Cardiac septum (tissue), 1 donor: Measurements from ENCODE around the gene ANKRD65. TPM values are rescaled to one million over a fixed set of nuclear protein-coding genes. Genes with fewer than 3 reads are reported as not detected.
A peak's percentile ranks its signal among the peaks of the same experiment; 100 is the strongest.
"Not testable (repeated sequence)": the region's sequence is repeated elsewhere in the genome, so short reads cannot be mapped to it uniquely, and the experiment has no call there.

Source experiments
- DNase-seq: peaks from one replicate; pipeline ENCODE4 v3.0.0-alpha.2; 2020; ENCODE audit warnings: low spot score
- intact Hi-C: fragments of 100-400 bp; cut with DNase I; formaldehyde crosslinking; loops from one replicate; pipeline ENCODE4 v1.14.0; 2022
- total RNA-seq: library from RNA; stranded (reverse); fragmentation: NEBNext Ultra II Directional; extraction: Animal tissue kit (Norgen Biotek cat#: 25700); gene quantifications from one replicate; pipeline ENCODE4 v1.2.1, GENCODE V29; 2021
- donor health status: DM: no; HTN: no; CAD: no.

Gene ANKRD65
- total RNA-seq, 1 donor from 2014 or later, result 1.8 TPM

- DNase-seq, result no peak
- intact Hi-C loops, result no loop called here
Measured at GRCh38 chr1:1421907-1422464, 910 bp upstream of the ANKRD65 start.

DNA sequence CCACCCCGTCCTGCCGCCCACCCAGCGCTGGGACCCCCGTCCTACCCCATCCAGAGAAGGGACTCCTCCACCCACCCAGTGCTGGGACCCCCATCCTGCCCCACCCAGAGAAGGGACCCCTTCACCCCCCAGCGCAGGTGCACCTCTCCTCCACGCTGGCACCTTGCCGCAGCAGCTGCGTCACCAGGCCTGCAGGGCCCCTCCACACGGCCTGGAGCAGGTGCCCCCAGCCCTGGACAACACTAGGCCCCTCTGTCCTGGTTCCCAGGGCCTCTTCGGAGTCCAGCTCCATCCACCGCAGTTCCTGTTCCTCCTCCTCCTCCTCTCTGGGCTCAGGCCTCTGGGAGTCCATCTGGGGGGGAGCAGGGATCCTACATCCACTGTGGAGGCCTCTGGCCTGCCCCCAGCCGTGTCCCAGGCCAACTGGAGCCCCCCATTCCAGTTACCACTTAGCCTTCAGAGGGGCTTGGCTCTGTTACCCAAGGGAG, 378 bp downstream of the ANKRD65 start:
- DNase-seq, result no peak
- intact Hi-C loops, result no loop called here

- intact Hi-C loops, result no loop called here
Measured at GRCh38 chr1:1419813-1420653, 1.0 kb downstream of the ANKRD65 start.

GRCh38 chr1:1419363-1419812, 1.7 kb downstream of the ANKRD65 start:
- no peak for DNase-seq
- intact Hi-C loops, result no loop called here

More at GRCh38 chr1:1419813-1420653, 1.0 kb downstream of the ANKRD65 start:
- DNase-seq, result no peak

DNA sequence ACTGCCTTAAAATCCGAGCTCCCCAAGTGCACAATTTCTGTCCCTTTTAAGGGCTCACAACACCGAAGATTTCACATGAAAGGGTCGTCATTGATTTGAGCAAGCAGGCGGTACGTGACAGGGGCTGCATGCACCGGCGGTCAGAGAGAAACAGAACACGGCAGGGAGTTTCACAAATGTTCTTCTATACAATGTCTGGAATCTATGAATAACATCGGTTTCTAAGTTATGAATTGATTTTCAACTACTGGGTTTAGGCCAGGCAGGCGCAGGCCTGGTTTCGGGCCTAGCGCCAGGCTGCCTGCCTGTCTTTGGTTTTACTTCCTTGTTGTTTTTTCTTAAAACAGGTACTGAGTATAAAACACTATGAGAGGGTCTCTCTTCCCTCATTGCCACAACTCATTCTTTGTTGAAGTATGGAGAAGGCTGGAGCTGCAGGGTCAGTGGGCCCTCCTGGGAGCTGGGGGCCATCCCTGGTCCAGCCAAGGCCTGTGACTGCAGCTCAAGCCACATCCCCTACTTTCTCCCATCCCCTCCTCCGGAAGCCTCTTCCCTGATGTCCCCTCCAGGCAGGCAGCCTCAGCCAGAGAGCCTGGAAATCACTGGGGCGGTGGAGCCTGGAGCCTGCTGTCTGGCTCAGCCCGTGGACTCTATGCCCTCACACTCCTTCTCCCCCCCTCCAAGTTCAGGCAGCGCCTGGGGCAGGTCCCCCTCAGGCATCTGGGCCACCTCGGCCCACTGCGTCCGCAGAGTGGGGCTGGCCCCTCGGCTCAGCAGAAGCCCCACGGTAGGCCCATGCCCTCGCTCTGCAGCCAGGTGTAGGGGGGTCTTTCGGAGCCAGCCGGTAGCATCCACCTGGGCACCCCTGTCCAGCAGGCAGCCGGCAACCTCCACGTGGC, 2.4 kb downstream of the ANKRD65 start:
- DNase-seq, result no peak
- intact Hi-C loops, result no loop called here

- intact Hi-C loops, DNase-seq: not testable (repeated sequence)
Measured at GRCh38 chr1:1417825-1418463, 3.1 kb downstream of the ANKRD65 start.

GRCh38 chr1:1417396-1417795, 3.7 kb downstream of the ANKRD65 start:
- DNase-seq, intact Hi-C loops: not testable (repeated sequence)

DNA sequence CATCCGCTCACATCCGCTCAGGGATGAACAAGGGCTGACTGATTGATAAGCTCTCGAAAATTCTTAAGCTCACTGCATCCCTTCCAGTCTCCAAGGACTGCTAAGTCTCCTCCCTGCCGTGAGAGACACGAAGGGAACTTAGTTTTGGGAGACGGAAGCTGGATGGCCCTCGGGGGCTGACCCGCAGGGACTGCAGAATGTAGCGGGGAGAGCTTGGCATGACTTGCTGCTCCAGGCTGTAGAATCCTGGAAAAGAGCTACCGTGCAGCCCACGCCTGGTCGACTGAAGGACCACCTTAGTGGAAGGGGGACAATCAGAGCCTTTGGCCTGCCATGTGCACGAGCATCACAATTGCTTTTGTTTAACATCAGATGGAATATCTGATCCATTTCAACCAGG, 5.3 kb downstream of the ANKRD65 start:
- no peak for DNase-seq
- intact Hi-C loops, result no loop called here

DNA sequence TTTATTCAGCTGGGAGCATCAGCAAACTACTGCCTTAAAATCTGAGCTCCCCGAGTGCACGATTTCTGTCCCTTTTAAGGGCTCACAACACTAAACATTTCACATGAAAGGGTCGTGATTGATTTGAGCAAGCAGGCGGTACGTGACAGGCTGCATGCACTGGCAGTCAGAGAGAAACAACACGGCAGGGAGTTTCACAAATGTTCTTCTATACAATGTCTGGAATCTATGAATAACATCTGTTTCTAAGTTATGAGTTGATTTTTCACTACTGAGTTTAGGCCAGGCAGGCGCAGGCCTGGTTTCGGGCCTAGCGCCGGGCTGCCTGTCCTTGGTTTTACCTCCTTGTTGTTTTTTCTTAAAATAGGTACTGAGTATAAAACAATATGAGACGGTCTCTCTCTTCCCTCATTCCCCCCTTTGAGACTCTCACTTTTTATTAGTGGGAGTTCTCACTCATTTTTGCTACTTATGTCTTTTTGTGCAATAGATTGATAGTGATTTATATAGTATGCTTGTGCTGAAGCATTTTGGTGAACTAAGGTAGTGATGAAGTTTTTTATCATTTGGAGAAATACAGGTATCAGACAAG, 8.7 kb downstream of the ANKRD65 start:
- intact Hi-C loops, DNase-seq: not testable (repeated sequence)

DNA sequence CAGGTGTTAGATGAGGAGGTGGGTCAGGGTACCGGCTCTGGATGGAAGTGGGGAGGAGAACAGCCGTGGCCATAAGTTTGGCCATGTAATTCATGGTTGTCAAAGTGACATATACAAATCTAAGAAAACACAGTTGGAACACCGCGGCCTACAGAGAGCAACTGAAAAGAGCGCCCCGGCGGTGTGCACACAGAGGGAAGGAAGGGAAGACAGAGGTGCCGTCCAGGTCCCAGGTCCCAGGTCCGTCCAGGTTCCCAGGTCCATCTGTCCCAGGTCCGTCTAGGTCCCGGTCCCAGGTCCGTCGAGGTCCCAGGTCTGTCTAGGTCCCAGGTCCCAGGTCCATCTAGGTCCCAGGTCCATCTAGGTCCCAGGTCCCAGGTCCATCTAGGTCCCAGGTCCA, 9.4 kb downstream of the ANKRD65 start:
- no peak for DNase-seq
- intact Hi-C loops, result no loop called here

DNA sequence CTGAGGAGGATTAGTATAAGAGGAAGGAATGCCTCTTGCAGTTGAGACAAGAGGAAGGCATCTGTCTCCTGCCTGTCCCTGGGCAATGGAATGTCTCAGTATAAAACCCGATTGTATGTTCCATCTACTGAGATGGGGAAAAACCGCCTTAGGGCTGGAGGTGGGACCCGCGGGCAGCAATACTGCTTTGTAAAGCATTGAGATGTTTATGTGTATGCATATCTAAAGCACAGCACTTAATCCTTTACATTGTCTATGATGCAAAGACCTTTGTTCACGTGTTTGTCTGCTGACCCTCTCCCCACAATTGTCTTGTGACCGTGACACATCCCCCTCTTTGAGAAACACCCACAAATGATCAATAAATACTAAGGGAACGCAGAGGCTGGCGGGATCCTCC, 10.8 kb downstream of the ANKRD65 start:
- not testable (repeated sequence) for DNase-seq

DNA sequence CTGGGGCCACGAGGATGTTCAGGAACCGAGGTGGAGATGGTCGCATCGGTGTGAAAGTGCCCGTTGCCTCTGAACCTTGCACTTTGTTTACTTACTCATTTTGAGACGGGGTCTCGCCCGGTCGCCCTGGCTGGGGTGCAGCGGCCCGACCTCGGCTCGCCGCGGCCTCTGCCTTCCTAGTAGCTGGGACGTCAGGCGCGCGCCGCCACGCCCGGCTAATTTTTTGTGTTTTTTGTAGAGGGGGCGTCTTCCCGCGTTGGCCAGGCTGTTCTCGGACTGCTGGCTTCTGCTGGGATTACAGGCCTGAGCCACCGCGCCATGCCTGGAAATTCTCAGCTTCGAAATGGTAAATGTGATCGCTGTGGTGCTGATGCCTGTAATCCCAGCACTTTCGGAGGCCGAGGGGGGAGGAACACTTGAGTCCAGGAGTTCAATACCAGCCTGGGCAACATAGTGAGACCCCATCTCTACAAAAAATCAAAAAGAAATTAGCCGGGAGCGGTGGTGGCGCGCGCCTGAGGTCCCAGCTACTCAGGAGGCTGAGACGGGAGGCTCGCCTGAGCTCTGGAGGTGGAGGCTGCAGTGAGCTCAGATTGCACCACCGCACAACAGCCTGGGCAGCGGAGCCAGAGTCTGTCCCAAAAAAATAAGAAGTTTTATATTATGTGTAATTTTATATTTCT, 13.3 kb downstream of the ANKRD65 start:
- DNase-seq, result no peak
- intact Hi-C loops, result loop anchor here (1.0 to 2.0 kb wide), 2 partner anchors 8 to 33 kb away; partner anchors contain the start of genes AURKAIP1 and CCNL2

More for the DNA sequence above, 10.8 kb downstream of the ANKRD65 start:
- intact Hi-C loops, result not testable (repeated sequence)

DNA sequence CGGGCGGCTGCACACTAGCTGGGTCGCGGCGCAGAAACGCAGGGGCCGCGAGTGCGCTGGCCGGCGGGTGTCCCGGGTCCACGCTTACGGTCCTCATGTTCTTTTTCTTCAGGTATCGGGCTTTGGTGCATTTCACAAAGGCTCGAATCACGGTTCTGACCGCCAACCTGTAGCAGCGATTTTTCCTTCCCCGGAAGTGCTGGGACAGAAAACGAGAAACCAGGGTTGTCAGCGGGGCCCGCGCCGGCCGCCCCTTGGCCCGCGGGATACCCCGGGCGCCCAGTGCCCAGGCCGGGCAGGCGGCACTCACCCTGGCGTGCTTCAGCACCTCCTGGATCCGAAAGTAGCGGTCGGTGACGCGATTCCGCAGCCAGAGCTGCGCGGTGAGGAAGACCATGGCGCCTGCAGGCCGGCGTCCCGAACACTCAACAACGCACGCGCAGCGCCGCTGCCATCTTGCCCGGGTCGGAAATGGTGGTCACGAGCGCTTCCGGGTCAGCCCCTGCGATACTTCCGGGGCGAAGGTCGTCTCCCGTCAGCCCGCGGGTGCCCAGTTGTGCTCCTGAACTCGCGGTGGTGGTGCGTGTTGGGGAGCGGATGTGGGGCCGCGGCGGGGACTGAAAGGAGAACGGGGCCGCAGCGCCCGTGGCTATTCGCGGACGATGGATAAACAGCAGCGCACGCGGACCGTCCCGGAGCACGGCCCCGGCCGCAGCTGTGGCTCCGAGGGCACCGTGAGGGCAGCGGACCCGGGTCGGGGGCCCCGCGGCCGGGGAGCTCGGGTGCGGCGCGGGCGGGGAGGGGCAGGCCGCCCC, 14.0 kb downstream of the ANKRD65 start, which contains the start of gene MRPL20:
MRPL20 (minus strand) TSS at position 473 of the 815 bp plus-strand sequence; CDS start at position 397, 76 bp downstream.
- DNase-seq, result peak; percentile 98
- intact Hi-C loops, result loop anchor here (1.0 to 2.0 kb wide), 2 partner anchors 8 to 32 kb away; partner anchors contain the start of genes AURKAIP1 and CCNL2

- DNase-seq, result no peak
Measured at GRCh38 chr1:1406101-1406820, 14.8 kb downstream of the ANKRD65 start.

DNA sequence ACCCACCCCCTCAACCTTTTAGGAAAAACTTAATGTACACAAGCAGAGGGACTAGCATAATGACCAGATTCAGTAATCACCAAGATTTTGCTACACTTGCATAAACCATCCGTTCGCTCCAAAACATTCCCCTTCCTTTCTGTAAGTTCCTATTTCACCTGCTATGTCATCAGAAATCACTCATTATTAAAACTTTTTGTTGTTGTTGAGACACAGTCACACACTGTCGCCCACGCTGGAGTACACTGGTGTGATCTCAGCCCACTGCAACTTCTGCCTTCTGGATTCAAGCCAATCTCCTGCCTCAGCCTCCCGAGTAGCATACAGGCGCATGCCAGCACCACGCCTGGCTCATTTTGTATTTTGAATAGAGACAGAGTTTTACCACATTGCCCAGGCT, 17.4 kb downstream of the ANKRD65 start:
- intact Hi-C loops, result no loop called here
- no peak for DNase-seq

More at GRCh38 chr1:1406101-1406820, 14.8 kb downstream of the ANKRD65 start:
- intact Hi-C loops, result loop anchor here (2.0 kb wide), 1 partner anchor 31 kb away; the partner anchor contains the start of gene AURKAIP1

- DNase-seq, intact Hi-C loops: not testable (repeated sequence)
Measured at GRCh38 chr1:1402901-1403392, 18.1 kb downstream of the ANKRD65 start.
